HG03175 (cell line): ENCODE results near the gene SMAGP.
"Not testable (repeated sequence)": the region's sequence is repeated elsewhere in the genome, so short reads cannot be mapped to it uniquely, and the experiment has no call there.

Experiments used
- ATAC-seq: cut with Tn5 transposase; IDR thresholded peaks from one replicate; pipeline ENCODE4 v1.9.1; 2021; ENCODE audit warnings: mild to moderate bottlenecking, moderate library complexity; ENCODE audit not compliant: unreplicated experiment

The SMAGP gene

GRCh38 chr12:51265024-51265423 lies 5.2 kb downstream of the SMAGP start:
- ATAC-seq, result peak; percentile 72

DNA sequence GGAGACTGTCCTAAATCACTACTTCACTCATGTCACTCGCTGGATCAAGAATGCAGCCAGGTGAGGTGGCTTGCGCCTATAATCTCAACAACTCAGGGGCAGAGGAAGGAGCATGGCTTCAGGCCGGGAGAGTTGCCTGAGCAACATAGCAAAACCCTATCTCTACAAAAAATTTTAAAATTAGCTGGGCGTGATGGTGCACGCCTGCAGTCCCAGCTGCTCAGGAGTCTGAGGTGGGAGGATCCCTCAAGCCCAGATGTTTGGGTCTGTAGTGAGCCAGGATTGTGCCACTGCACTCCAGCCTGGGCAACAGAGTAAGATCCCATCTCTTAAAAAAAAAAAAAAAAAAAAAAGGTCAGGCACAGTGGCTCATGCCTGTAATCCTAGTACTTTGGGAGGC lies 5.9 kb downstream of the SMAGP start:
- no peak for ATAC-seq

- ATAC-seq, result no peak
These were observed 6.9 kb downstream of the SMAGP start for GRCh38 chr12:51263341-51263740.

GRCh38 chr12:51262758-51263177 lies 7.4 kb downstream of the SMAGP start:
- ATAC-seq, result no peak

DNA sequence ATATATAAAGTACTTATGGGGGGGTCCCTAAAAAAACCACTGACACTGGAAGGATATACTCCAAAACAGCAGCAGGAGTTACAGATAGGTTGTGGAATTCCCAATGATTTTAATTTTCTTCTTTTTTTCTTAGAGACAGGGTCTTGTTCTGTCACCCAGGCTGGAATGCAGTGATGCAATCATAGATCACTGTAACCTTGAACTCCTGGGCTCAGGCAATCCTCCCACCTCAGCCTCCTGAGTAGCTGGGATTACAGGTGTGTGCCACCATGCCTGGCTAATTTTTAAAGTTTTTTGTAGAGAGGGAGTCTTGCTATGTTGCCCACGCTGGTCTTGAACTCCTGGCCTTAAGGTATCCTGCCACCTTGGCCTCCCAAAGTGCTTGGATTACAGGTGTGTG lies 10.6 kb downstream of the SMAGP start:
- not testable (repeated sequence) for ATAC-seq

DNA sequence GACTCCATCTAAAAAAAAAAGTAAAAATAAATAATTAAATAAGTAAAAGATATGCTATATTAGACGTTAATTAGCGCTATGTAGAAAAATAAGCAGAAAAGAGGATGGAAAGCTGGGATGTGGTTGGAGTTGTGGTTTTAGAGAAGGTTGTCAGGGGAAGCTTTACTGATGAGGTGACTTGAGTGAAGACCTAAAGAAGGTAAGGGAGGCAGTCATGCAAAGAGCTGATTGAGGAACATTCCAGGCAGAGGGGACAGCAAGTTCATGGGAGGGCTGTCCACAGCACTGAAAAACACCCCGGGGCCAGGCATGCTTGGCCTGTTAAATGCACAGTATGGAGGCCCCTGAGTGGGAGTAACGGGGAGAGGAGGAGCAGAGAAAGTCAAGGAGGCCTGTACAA lies 15.7 kb downstream of the SMAGP start:
- ATAC-seq, result no peak

GRCh38 chr12:51253276-51253675 lies 16.9 kb downstream of the SMAGP start:
- ATAC-seq, result no peak

GRCh38 chr12:51247523-51248206 lies 22.6 kb downstream of the SMAGP start:
- no peak for ATAC-seq

DNA sequence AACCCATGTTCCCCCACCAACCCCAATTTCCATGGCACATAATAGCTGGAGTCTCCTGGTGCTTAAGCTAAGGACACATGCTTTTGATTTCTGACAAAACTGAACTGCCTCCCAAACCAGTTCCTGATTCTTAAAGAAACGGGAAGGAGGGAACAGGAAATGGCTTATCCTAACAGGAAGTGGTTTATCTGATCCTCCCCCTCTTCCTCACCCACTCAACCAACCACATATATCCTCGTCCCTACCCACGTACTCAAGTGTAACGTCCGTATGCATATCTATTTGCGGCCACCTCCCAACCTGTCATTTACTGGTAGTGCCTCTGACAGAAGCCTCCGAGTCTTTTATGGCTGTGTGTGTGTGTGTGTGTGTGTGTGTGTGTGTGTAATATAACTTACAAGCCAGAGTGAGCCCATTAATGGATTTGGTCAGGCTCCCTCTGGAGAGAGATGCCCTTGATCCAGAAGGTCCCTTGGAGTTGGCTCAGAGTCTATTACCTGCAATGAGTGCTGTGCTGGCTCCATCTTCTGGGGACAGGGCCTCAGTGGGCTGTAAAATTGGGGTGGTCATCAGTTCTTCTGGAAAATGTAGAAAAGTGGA lies 23.9 kb downstream of the SMAGP start:
- no peak for ATAC-seq

DNA sequence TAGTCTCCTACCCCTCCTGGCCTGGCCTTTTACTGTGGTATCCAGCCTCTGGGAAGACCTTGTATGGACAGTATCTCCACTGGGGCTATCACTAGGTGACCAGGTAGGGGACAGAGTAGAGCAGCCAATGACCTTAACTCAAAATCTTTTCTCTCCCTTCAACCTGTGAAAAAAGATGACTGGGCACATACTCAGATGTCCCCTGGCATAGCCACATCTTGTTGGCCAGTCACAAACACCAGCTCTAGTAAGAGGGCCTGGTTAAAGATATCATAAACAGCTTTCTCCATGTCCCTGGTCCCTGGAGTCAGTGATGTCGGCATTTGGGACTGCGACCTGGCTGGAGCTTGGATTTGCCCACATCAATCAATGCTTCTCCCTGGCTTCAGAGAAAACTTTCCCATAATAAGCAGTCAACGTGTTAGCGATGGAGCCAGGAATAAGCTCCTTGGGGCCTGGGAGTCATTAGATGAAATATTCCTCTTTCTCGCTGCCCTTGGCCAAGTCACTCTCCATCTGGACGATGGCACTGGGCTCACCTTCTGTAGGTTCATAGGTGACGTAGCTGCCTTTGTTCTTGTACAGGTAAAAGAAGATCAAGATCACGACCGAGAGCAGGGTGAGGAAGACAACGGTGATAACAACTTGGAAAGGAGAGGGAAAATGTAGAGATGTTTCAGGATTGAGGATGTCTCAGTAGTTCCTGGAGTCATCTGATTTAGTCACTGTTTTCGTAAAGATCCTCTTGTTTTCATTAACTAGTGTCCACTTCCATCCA lies 24.6 kb downstream of the SMAGP start:
- no peak for ATAC-seq

GRCh38 chr12:51244269-51244668 lies 25.9 kb downstream of the SMAGP start:
- no peak for ATAC-seq

DNA sequence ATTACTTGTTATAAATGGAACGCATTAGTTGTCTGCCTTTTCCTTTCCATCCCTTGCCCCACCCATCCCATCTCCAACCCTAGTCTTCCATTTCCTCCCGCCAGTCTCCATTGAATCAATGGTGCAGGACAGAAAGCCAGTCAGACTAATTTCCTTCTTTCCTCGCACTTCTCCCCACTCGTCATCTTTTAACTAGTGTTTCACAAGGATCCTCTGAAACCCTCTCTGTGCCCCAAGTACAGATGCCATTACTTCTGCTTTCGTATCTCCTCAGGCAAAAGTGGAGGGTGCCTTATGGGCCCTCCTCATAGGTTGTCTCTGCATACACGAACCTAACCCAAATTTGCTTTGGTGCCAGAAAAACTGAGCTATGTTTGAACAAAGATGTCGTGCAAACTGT lies 27.3 kb downstream of the SMAGP start:
- no peak for ATAC-seq

DNA sequence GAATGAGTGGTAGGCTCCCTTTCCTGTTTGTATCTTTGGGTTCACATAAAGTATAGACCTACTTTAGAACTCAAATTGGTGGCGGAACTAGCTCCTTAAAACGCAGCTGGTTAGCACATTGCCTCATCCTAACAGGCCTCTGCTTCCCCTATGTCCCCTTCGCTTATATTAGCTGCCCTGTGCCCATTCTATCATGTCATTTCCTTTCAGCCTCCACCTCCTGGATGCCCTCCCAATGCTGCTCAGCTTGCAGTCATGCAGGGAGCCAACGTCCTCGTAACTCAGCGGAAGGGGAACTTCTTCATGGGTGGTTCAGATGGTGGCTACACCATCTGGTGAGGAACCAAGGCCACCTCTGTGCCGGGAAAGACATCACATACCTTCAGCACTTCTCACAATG lies 28.1 kb downstream of the SMAGP start:
- ATAC-seq, result no peak

- no peak for ATAC-seq
These were observed 29.2 kb downstream of the SMAGP start for GRCh38 chr12:51240971-51241370.

- ATAC-seq, result peak; percentile 92
These were observed 31.5 kb downstream of the SMAGP start, which contains the start of gene DAZAP2 for GRCh38 chr12:51238510-51239334. Gene DAZAP2 (plus strand): TSS chr12:51238826. CDS start chr12:51238908, 82 bp downstream.

DNA sequence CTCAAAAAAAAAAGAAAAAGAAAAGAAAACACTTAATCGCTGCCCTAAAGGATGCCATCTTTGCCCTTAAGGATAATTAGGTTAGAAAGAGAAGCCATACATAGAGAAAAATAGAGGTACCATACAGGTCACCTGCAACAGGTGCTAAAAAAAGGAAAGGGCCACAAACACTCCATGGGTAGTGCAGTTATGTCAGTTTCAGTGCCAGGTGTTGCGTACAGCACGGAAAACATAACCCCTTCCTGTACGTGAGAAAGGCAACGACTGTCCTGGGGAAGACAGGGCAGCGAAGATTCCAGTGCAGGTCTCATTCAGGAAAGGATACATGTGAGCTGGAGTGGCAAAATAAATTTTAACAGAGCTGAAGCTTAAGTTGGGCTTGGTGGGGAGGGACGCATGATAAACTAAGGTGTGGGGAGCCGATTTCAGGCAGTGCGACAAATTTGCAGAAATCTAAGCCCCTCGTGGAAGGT lies 32.1 kb downstream of the SMAGP start:
- no peak for ATAC-seq

DNA sequence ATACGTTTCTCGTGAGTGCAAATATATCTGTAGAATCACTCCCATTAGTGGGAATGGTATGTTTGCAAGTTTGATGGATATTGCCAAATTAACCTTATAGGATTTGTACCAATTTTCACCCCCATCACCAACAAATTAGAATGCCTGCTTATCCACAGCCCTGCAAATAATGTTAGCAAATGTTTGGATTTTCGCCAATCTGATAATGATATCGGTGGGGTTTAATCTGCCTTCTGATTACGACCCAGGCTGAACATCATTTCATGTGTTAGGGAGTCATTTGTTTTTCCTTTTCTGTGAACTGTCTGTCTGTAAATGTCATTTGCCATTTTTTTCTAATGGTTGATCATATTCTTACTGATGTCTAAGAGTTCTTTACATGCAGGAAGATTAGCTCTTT lies 35.7 kb downstream of the SMAGP start:
- ATAC-seq, result no peak

- no peak for ATAC-seq
These were observed 37.6 kb downstream of the SMAGP start for GRCh38 chr12:51232642-51233041.

DNA sequence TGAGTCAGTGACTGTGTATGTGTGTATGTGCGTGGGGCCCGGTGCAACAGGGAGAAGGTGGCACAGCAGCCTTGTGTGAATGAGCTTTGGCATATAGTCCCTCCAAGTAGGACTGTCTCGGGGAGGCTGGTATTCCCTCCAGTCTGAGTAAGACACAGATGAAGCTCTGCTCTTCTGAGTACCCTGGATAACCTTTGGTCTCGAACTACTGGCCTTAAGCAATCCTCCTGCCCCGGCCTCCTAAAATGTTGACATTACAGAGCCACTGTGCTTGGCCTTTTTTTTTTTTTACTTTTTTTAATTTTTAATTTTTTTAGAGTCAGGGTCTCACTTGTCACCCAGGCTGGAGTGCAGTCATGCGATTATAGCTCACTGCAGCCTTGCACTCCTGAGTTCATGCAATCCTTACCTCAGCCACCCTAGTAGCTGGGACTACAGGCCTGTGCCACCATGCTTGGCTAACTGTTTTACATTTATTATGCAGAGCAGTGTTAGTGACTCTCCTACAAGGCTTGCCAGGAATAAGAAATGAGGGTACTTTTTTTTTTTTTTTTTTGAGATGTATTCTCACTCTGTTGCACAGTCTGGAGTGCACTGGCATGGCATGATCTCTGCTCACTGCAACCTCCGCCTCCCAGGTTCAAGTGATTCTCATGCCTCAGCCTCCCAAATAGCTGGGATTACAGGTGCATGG lies 41.0 kb downstream of the SMAGP start:
- no peak for ATAC-seq

DNA sequence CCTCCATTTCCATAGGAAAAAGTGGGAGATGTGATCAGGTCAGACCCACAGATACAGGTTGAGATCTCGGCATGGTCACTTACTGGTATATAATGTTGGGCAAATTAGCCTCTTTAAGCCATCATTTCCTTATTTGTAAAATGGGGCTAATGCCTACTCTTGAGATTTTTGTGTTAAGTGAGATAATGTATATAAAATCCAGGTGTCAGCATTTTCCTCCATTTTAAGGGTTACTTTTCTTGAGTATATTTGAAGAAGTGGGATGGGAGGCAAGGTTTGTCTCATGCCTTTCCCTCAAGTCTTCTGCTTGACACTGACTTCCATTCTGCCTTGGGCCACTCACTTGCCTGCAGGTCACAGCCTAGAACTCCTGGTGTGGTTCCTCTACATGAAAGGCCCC lies 42.3 kb downstream of the SMAGP start:
- ATAC-seq, result no peak
